ENCODE data around the gene GPR15.

GPR15 gene

DNA sequence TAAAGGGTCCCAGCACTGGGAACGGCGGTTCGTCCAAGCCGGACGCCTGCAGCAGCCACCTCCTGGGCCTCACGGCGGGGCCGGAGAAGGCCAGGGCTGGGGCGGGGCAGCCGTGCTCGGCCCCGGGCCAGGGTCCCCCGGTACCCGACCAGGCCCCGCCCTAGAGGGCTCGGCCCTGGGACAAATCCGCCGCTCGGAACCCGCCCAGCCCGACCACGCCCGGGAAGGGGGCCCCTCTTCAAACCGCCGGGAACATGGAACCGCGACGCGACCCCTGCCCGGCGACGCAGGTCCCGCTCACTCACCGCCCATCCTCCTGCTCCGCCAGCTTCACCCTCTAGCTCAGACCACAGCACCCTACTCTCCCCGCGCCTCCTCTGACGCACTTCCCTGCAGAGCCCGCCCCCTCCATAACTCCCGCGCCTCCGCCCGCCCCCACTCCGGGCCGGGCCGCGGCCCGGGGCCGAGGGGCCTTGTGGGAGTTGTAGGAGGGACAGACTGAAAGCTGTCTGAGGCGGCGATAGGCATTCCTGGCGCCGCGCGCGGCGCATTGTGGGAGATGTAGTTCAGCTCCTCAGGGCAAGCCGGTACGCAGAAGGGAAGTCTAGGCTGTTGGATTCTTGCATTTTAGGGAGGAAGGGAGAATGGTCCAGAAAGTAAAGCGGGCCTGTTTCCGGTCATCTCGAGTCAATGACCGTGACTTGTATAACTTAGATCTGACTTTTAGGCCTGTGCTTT lies 9.1 kb upstream of the GPR15 start, which contains the start of gene CLDND1:
Gene CLDND1 (minus strand): TSS at position 359 of the 738 bp plus-strand sequence. CDS start 1,478 bp downstream, outside the sequence.
- Histone ChIP-seq H3K4me3 (ENCODE audit: low read length) (peak within 1 kb of the TSS; percentile 98), H4K20me1 (ENCODE audit: insufficient read depth, low read length) (peaks cover 7% of the 10 kb centered on the region; the same call in 1 of the 2 replicates), H2AFZ (ENCODE audit: low read depth, low read length) (peak within 1 kb of the TSS; percentile 100), H3K9me3 (ENCODE audit: insufficient read depth, low read length) (no peaks in the 10 kb centered on the region), H3K4me1 (ENCODE audit: low read length) (peaks cover 10% of the 10 kb centered on the region), H3K4me2 (ENCODE audit: low read length) (peak within 1 kb of the TSS; percentile 88), H3K79me2 (ENCODE audit: low read length) (peaks cover 21% of the 10 kb centered on the region), H3K27me3 (ENCODE audit: low read depth, low read length) (peaks cover 4% of the 10 kb centered on the region; the same call in 1 of the 2 replicates), H3K36me3 (replicated peaks; ENCODE audit: low read depth, low read length) (peaks cover 29% of the 10 kb centered on the region), H3K9ac (ENCODE audit: low read length) (peak within 1 kb of the TSS; percentile 93), H3K27ac (ENCODE audit: low read length) (peak within 1 kb of the TSS; percentile 37)
- TF ChIP-seq, protein P1, sequence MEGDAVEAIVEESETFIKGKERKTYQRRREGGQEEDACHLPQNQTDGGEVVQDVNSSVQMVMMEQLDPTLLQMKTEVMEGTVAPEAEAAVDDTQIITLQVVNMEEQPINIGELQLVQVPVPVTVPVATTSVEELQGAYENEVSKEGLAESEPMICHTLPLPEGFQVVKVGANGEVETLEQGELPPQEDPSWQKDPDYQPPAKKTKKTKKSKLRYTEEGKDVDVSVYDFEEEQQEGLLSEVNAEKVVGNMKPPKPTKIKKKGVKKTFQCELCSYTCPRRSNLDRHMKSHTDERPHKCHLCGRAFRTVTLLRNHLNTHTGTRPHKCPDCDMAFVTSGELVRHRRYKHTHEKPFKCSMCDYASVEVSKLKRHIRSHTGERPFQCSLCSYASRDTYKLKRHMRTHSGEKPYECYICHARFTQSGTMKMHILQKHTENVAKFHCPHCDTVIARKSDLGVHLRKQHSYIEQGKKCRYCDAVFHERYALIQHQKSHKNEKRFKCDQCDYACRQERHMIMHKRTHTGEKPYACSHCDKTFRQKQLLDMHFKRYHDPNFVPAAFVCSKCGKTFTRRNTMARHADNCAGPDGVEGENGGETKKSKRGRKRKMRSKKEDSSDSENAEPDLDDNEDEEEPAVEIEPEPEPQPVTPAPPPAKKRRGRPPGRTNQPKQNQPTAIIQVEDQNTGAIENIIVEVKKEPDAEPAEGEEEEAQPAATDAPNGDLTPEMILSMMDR (IDR thresholded peaks at IDR 0.05; ENCODE audit: low read depth, low read length): no peak
- no peak for TF ChIP-seq EZH2phosphoT487 (IDR thresholded peaks at IDR 0.05; ENCODE audit: low read depth)

- TF ChIP-seq, protein P1 (IDR thresholded peaks at IDR 0.05; ENCODE audit: low read depth, low read length): no peak
- no peak for TF ChIP-seq EZH2phosphoT487 (IDR thresholded peaks at IDR 0.05; ENCODE audit: low read depth)
- Histone ChIP-seq H3K9me3 (ENCODE audit: insufficient read depth, low read length) (no peaks in the 10 kb centered on the region), H3K4me1 (ENCODE audit: low read length) (peaks cover 19% of the 10 kb centered on the region), H3K4me2 (ENCODE audit: low read length) (no peak overlapping the region), H3K27me3 (ENCODE audit: low read depth, low read length) (peaks cover 5% of the 10 kb centered on the region; the same call in 1 of the 2 replicates), H3K79me2 (ENCODE audit: low read length) (peaks cover 20% of the 10 kb centered on the region), H3K36me3 (replicated peaks; ENCODE audit: low read depth, low read length) (peaks cover 6% of the 10 kb centered on the region), H3K4me3 (ENCODE audit: low read length) (no peak overlapping the region), H3K27ac (ENCODE audit: low read length) (no peak overlapping the region), H2AFZ (ENCODE audit: low read depth, low read length) (no peak overlapping the region), H3K9ac (ENCODE audit: low read length) (no peak overlapping the region), H4K20me1 (ENCODE audit: insufficient read depth, low read length) (peaks cover 3% of the 10 kb centered on the region; the same call in 1 of the 2 replicates)
These were observed 6.3 kb upstream of the GPR15 start for GRCh38 chr3:98525494-98525893.

DNA sequence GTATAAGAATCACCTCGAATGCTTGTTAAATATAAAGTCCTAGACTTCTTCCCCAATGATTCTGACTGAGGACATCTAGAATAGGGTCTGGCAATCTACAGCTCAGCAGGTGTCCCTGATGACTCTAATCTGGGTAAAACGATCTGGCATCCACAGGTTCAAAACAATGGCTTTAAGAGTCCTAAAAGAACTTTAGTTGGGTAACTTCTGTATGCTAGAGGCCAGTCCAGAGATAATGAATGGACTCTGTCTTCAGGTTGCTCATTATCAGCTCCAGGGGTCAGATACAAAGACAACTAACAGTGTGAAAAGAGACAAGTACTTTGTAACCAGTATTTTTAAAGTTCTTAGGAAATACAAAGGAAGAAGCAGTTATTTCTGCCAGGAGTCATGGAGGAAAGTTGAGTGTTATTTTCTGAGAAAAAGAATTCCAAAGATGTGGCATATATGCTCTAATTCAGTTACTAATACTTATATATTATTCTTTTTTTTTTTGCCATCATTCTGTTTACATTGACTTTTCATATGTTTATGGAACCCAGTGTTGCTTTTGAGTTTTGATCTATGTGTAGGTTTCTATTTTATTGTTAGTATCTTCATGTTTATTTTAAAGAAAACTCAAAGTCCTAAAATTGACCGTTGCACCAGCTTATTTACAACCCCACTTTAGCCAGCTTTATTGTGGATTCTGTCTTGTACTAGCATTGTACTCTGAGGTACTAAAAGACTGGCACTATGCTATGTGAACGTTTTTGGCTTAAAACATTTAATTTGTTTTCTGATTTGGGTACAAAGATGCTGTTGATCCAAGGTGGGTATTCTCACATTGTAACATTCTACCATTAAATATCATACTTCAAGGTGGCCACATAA lies 3.1 kb upstream of the GPR15 start:
- H3K9ac ChIP-seq (ENCODE audit: low read length): no peak overlapping the region
- TF ChIP-seq, protein P1 (IDR thresholded peaks at IDR 0.05; ENCODE audit: low read depth, low read length): no peak
- no peak for TF ChIP-seq EZH2phosphoT487 (IDR thresholded peaks at IDR 0.05; ENCODE audit: low read depth)
- H3K4me3 ChIP-seq (ENCODE audit: low read length): no peak overlapping the region
- H3K27ac ChIP-seq (ENCODE audit: low read length): no peak overlapping the region
- no peaks in the 10 kb centered on the region for H3K36me3 ChIP-seq (replicated peaks; ENCODE audit: low read depth, low read length)
- no peaks in the 10 kb centered on the region for H4K20me1 ChIP-seq (ENCODE audit: insufficient read depth, low read length)
- H2AFZ ChIP-seq (ENCODE audit: low read depth, low read length): no peak overlapping the region
- no peak overlapping the region for H3K4me2 ChIP-seq (ENCODE audit: low read length)
- no peaks in the 10 kb centered on the region for H3K9me3 ChIP-seq (ENCODE audit: insufficient read depth, low read length)
- peaks cover 33% of the 10 kb centered on the region for H3K4me1 ChIP-seq (ENCODE audit: low read length)
- peaks cover 36% of the 10 kb centered on the region for H3K27me3 ChIP-seq (ENCODE audit: low read depth, low read length)
- no peaks in the 10 kb centered on the region for H3K79me2 ChIP-seq (ENCODE audit: low read length)

Measured in OCI-LY3 (cell line).